ENCODE results near the gene SFR1.

DNA sequence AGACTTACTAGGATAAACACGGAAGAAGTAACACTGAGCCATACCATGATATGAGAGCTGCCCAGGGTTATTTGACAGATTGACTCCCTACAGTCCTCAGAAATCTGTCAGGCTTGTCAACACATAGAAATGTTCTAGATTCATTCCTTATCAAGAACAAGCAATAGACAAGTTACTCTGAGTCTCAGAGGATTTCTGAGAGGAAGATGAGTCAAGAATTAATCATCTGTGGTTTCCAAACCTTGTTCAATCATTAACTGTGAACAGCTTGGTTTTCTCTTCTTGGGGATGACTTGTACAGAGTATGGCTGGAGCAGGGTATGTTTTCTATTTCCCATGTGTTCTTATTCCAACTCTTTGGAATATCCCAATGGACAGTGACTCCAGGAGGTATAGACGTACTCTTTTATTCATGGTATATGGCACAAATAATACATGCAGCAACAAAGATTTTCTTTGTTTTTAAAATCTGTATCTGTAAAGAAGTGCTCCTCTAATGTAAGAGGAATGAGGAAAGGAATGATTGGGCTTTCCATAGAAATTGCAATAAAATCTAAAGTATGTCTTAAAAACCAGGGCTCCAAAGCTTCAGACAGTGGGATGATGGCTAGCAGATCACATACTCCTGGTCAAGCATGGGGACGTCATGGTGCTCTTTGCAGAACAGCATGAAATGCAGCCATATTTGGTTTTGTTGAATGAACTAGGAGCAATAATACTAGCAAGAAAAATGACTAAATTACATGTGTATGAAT lies 11.9 kb upstream of the SFR1 start:
- TF ChIP-seq, protein P1, sequence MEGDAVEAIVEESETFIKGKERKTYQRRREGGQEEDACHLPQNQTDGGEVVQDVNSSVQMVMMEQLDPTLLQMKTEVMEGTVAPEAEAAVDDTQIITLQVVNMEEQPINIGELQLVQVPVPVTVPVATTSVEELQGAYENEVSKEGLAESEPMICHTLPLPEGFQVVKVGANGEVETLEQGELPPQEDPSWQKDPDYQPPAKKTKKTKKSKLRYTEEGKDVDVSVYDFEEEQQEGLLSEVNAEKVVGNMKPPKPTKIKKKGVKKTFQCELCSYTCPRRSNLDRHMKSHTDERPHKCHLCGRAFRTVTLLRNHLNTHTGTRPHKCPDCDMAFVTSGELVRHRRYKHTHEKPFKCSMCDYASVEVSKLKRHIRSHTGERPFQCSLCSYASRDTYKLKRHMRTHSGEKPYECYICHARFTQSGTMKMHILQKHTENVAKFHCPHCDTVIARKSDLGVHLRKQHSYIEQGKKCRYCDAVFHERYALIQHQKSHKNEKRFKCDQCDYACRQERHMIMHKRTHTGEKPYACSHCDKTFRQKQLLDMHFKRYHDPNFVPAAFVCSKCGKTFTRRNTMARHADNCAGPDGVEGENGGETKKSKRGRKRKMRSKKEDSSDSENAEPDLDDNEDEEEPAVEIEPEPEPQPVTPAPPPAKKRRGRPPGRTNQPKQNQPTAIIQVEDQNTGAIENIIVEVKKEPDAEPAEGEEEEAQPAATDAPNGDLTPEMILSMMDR (conservative IDR thresholded peaks at IDR 0.05), result no peak
- TF ChIP-seq EZH2 (IDR thresholded peaks at IDR 0.05; ENCODE audit: low read depth), result no peak

Measured in PC-9 (cell line).